ENCODE measurements around the gene ZNF318.
A peak's percentile ranks its signal among the peaks of the same experiment; 100 is the strongest.
"Not testable (repeated sequence)": the region's sequence is repeated elsewhere in the genome, so short reads cannot be mapped to it uniquely, and the experiment has no call there.

Gene ZNF318

GRCh38 chr6:43383021-43383667, 13.7 kb upstream of the ZNF318 start:
- DNase-seq (ENCODE audit: low read depth): no peak

DNA sequence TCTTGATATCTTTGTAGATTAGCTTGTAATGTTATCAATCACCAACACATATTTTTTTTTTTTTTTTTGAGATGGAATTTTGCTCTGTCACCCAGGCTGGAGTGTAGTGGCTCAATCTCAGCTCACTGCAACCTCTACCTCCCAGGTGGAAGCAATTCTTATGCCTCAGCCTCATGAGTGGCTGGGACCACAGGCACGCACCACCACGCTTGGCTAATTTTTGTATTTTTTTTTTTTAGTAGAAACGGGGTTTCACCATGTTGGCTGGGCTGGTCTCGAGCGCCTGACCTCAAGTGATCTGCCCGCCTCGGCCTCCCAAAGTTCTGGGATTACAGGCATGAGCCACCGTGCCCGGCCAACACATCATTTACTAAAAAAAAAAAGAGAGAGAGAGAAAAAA, 11.4 kb upstream of the ZNF318 start:
- not testable (repeated sequence) for DNase-seq (ENCODE audit: low read depth)

- DNase-seq (ENCODE audit: low read depth): no peak
Observed at GRCh38 chr6:43378631-43379030, 9.2 kb upstream of the ZNF318 start.

GRCh38 chr6:43377710-43378229, 8.3 kb upstream of the ZNF318 start:
- no peak for DNase-seq (ENCODE audit: low read depth)

DNA sequence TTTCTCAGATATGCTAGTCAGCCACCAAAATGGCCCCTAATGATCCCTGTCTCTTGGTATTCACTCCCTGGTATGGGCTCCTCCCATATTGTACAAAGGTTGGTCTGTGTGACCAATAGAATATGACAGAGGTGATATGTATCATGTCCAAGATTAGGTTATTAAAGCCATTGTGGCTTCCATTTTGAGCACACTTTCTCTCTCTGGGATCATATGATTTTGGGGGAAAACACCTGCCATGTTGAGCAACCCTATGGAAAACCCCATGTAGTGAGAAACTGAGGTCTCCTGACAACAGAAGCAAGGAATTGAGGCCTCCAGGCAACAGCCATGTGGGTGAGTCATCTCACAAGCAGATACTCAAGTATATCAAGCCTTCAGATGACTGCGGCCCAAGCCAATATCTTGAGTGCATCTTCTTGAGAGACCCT, 7.1 kb upstream of the ZNF318 start:
- DNase-seq (ENCODE audit: low read depth): peak; percentile 22

- no peak for DNase-seq (ENCODE audit: low read depth)
Observed at GRCh38 chr6:43375693-43376092, 6.2 kb upstream of the ZNF318 start.

DNA sequence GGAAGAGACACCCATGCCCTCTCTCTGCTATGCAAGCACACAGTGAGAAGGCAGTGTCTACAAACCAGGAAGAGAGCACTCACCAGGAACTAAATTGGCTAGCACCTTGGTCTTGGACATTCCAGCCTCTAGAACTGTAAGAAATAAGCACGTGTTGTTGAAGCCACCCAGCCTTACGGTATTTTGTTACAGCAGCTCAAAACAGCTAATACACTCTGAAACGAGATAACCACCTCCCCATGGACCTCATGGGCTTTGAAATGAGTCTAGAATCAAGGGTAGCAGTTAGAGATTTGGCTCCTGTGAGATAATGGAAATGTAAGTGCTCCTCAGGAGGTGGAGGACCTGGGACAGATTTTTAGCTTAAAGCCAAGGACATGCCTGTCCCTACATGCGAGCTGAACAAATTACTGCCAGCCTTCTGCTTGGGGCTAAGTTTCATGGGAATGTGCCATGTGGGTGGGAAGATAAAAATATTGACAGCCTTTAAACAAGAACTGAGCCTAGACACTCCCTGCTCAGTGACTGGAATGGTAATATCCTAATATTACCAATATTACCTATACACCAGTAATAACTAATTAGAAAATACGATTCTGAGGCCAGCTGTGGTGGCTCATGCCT, 3.9 kb upstream of the ZNF318 start:
- DNase-seq (ENCODE audit: low read depth): no peak

GRCh38 chr6:43370003-43370580, 645 bp upstream of the ZNF318 start:
- not testable (repeated sequence) for DNase-seq (ENCODE audit: low read depth)

DNA sequence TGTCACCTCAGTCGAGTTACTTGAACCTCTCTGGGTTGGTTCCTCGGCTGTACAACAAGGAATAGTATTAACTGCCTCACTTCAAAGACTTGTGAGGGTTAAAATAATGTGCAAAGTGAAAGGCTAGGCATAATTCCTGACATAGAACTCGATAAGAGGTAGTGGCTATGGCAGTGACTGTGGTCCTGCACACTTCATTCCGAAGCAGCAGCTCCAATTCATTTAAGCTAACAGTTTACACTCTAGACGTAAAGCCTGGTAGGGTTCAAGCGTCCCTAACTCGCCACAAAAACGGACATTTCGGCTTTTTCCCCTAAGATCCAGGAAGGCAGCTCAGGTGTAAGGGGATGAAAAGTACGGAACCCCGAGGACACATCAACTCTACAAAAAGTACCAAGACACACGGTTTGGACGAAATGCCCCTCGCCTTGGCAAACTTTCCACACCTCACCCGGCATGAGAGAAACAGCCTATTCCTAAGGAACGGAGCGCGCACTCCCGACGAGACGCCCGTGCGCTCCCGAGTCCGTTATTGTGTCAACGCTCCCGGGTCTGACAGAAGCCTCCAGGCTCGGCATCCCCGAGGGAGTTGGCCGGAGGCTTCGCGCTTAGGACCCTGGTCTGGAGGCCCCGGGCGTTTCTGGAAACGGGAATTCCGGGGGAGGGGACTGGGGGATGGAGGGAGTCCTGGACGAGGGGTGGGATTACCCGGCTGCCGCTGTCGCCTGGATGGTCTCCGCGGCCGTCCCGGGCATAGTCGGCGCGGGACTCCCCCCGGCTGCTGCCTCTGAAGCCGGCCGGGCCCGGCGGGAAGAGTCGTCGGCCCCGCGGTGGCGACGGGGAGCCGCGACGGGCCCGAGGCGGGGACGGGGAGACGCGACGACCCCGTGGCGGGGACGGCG, 937 bp downstream of the ZNF318 start:
- DNase-seq (ENCODE audit: low read depth): no peak

GRCh38 chr6:43367245-43367984, 2.0 kb downstream of the ZNF318 start:
- DNase-seq (ENCODE audit: low read depth): no peak

DNA sequence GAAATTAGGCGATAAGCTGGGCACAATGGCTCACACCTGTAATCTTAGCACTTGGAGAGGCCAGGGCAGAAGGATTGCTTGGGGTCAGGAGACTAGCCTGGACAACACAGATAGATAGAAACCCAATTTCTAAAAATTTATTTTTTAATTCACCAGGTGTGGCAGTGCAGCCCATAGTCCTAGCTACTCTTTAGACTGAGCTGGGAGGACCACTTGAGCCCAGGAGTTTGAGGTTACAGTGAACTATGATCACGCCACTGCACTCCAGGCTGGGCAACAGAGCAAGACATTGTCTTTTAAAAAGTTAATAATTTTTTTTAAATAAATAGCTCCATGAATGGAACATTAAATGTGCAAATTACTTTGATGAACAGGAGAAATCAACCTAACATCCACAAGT, 8.2 kb downstream of the ZNF318 start:
- no peak for DNase-seq (ENCODE audit: low read depth)

DNA sequence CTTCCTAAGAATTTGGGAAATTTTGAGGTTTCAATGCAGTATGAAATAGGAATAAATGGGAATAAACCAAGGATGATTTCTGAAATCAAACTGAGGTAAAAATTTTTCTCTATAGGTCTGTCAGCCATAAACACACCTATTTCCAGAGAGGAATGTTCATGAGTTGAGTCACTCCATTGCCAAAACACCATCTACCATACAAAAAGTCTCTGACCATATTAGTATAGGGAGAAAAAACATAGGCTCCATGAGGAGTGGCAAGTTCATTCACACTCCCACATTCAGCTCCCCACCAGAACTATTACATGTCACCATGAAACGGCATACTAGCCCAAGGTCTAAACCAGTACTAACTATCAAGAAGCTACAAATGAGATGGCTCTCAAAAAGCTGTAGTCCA, 9.6 kb downstream of the ZNF318 start:
- no peak for DNase-seq (ENCODE audit: low read depth)

- DNase-seq (ENCODE audit: low read depth): no peak
Observed at GRCh38 chr6:43359381-43359780, 10.1 kb downstream of the ZNF318 start.

GRCh38 chr6:43355862-43356590, 13.4 kb downstream of the ZNF318 start:
- no peak for DNase-seq (ENCODE audit: low read depth)

DNA sequence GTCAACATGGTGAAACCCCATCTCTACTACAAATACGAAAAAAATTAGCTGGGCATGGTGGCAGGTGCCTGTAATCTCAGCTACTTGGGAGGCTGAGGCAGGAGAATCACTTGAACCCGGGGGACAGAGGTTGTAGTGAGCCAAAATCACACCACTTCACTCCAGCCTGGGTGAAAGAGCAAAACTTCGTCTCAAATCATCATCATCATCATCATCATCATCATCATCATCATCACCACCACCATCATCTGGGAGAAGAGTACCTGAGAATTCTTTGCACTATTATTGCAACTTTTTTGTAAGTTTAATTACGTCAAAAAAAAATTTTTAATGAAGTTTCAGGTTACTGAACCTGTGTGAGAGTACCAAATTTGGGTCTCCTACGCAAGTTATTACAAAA, 17.5 kb downstream of the ZNF318 start:
- not testable (repeated sequence) for DNase-seq (ENCODE audit: low read depth)

DNA sequence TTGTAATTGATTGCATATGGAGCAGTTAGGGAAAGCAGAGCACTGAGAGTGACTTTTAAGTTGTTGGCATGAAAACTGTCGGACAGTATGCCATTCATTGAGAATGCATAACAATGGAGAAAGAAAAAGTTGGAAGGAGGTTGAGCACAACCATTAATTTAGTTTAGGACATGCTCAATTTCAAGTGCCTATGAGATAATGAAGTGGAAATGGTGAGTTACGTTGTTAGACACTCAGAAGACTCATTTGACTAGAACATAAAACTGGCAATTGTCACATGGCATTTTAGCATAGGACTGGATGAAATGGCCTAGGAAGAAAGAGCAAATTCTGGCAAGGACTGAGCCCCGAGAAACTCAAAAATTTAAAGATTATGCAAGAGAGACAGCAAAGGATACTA, 22.0 kb downstream of the ZNF318 start:
- DNase-seq (ENCODE audit: low read depth): no peak

DNA sequence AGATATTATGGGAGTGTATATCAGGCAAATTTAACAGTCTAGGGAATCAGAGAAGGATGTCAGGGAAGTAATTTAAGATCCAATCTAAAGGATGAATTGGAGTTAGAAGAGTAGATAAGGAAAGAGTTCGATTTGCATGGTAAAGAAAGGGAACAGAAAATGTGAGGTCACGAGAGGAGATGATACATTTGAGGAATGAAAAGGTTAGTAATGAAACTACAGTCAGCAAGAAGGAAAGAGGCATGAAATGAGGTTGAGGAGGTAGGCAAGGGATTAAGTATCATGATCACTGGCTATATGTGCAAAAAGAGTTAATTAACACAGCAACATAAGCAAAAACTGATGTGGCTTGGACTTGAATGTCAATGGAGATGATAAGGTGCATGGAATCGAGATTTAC, 22.4 kb downstream of the ZNF318 start:
- no peak for DNase-seq (ENCODE audit: low read depth)

- DNase-seq (ENCODE audit: low read depth): not testable (repeated sequence)
Observed at GRCh38 chr6:43346243-43346642, 23.2 kb downstream of the ZNF318 start.

DNA sequence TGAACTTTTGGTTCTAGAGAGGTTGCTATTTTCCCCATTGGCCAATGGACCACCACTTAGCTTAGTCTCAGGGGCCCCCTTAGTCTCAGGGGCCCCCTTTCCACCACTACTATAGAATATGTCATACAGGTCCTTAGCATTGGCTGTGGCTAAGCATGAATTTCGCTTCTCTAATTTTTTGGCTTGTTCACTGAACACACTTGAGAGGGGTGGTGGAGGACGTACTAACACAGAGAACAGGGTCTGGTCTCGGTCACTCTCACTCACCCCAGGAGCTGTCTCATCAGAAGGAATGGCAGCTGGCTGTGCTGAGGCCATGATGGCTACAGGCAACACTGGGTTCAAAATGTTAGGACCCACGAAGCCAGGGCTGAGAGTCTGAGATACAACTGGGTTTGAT, 30.3 kb downstream of the ZNF318 start:
- DNase-seq (ENCODE audit: low read depth): no peak

GRCh38 chr6:43338243-43338642, 31.2 kb downstream of the ZNF318 start:
- DNase-seq (ENCODE audit: low read depth): no peak

DNA sequence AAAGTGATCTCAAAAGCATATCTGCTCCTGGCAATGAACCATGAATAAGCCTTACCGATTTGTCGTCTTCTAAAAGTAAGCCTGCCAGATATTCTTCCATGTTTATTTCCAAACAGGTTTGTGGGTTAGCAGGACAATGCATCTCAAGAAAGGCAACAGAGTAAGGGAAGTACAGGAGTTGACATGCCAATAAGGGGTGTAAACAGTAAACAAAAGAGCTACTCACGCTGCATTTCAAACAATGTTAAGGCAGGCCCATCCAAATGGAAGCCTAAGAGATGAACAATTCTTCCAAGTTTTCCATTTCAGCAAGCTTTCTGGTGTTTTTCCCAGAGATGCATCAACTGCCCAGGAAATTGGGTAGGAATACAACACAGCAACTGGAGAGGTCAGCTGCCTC, 33.1 kb downstream of the ZNF318 start:
- DNase-seq (ENCODE audit: low read depth): no peak

All from activated T-cell treated with anti-CD3 and anti-CD28 coated beads for 48 hours (primary cell).